RWPE1 (cell line): ENCODE results near the gene SOD2.

ENCODE experiments used
- CTCF ChIA-PET: fragments of 350-600 bp; sonication (Branson Sonifier 250); formaldehyde crosslinking; extraction: SDS; loops from one replicate; lab custom pipeline; 2021; lab: Yijun Ruan, JAX
- POLR2A ChIA-PET: fragments of 400-600 bp; formaldehyde crosslinking; extraction: SDS; loops from one replicate; lab custom pipeline; 2020; ENCODE audit warnings: antibody characterized with exemption; ENCODE audit not compliant: low non-redundant PET; lab: Yijun Ruan, JAX
- DNase-seq: peaks from one replicate; pipeline ENCODE4 v3.0.0; 2012; ENCODE audit warnings: low spot score
- H3K27ac ChIP-seq: fragments of 450-650 bp; 2 replicates; pipeline ENCODE4 v1.5.1; 2017
- CTCF ChIP-seq: fragments of 450-650 bp; conservative IDR thresholded peaks from 2 replicates; pipeline ENCODE4 v1.5.1; 2017; ENCODE audit warnings: low read depth, mild to moderate bottlenecking

Gene SOD2

DNA sequence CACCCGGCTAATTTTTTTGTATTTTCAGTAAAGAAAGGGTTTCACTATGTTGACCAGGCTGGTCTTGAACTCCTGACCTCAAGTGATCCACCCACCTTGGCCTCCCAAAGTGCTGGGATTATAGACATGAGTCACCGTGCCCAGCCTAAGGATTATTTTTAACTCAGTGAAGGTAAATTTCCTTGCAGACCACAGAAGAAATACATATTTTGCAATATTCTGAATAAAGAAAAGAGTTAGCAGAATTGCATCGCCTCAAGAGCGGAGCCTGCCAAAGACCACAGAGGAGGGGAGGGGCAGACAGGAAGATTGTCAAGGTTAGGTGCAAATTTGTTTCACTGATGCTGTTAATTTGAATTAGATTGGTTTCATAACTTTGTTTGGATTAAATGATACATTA lies 47.4 kb downstream of the SOD2 start:
- no peak for TF ChIP-seq CTCF
- no peak overlapping the region for H3K27ac ChIP-seq
- DNase-seq = no peak
- ChIA-PET POLR2A (no interaction called here), CTCF (no interaction called here)
